Smooth muscle cell (in vitro differentiated cells): ENCODE measurements around the gene DCXR. TPM values are rescaled to one million over a fixed set of nuclear protein-coding genes. Genes with fewer than 3 reads are reported as not detected.

ENCODE experiments used
- DNase-seq: peaks from one replicate; lab custom pipeline; 2025; ENCODE audit not compliant: unreplicated experiment; lab: John Stamatoyannopoulos, UW
- H2AFZ ChIP-seq: fragments of 200-600 bp; sonication (generic); 2 replicates; pipeline ENCODE4 v1.6.0; 2016; ENCODE audit warnings: antibody characterized with exemption, low read depth, mild to moderate bottlenecking
- H3F3A ChIP-seq: fragments of 200-600 bp; sonication (generic); 2 replicates; pipeline ENCODE4 v1.6.0; 2017; ENCODE audit warnings: antibody characterized with exemption, low read depth
- H3K27ac ChIP-seq: fragments of 200-600 bp; sonication (generic); 2 replicates; pipeline ENCODE4 v1.5.1; 2016; ENCODE audit warnings: low read depth, mild to moderate bottlenecking
- H3K27me3 ChIP-seq: fragments of 200-600 bp; sonication (generic); 2 replicates; pipeline ENCODE4 v1.6.1; 2016; ENCODE audit warnings: low read depth, mild to moderate bottlenecking
- H3K36me3 ChIP-seq: fragments of 200-600 bp; sonication (generic); 2 replicates; pipeline ENCODE4 v1.5.1; 2016; ENCODE audit warnings: low read depth
- H3K4me1 ChIP-seq: fragments of 200-600 bp; sonication (generic); 2 replicates; pipeline ENCODE4 v1.5.1; 2016; ENCODE audit warnings: low read depth
- H3K4me2 ChIP-seq: fragments of 200-600 bp; sonication (generic); 2 replicates; pipeline ENCODE4 v1.6.0; 2016; ENCODE audit warnings: mild to moderate bottlenecking
- H3K4me3 ChIP-seq: fragments of 200-600 bp; sonication (generic); 2 replicates; pipeline ENCODE4 v1.5.1; 2016; ENCODE audit warnings: mild to moderate bottlenecking
- H3K79me2 ChIP-seq: fragments of 200-600 bp; sonication (generic); 2 replicates; pipeline ENCODE4 v1.6.0; 2016; ENCODE audit warnings: low read depth, mild to moderate bottlenecking
- H3K9ac ChIP-seq: fragments of 200-600 bp; sonication (generic); 2 replicates; pipeline ENCODE4 v1.6.0; 2016; ENCODE audit warnings: low read depth
- H3K9me3 ChIP-seq: fragments of 200-600 bp; sonication (generic); replicated peaks from 2 replicates; pipeline ENCODE4 v1.5.1; 2016; ENCODE audit warnings: low read depth
- H4K20me1 ChIP-seq: fragments of 200-600 bp; sonication (generic); 2 replicates; pipeline ENCODE4 v1.6.0; 2016; ENCODE audit warnings: low read depth
- CTCF ChIP-seq: fragments of 200-600 bp; sonication (generic); IDR thresholded peaks from 2 replicates; pipeline ENCODE4 v1.5.1; 2017; ENCODE audit warnings: borderline replicate concordance, mild to moderate bottlenecking, antibody characterized with exemption; ENCODE audit not compliant: insufficient read depth, poor library complexity, severe bottlenecking
- WGBS: methylation state at CpG from one replicate; pipeline ENCODE4 v1.1.7; 2016; ENCODE audit warnings: low lambda C conversion rate; 5-methylcytosine and 5-hydroxymethylcytosine counted together
- polyA plus RNA-seq: library from polyadenylated mRNA; unstranded; fragments of >200 nt; fragmentation: Nextera tagmentation; extraction: Ambion mirVana; gene quantifications from 2 replicates; pipeline ENCODE4 v1.2.1, GENCODE V29; 2016
- total RNA-seq: library from RNA; depleted of rRNA; stranded (reverse); fragments of >200 nt; gene quantifications from 2 replicates; pipeline ENCODE4 v1.2.3, GENCODE V29; 2014

The DCXR gene
- total and polyA plus RNA-seq, 2 experiments from 2014 or later: 34.9 to 89.4 TPM

- H2AFZ ChIP-seq: no peak overlapping the region
- H3K27ac ChIP-seq: peak overlapping the region; percentile 39
- no peaks in the 10 kb centered on the region for H3K4me1 ChIP-seq
- H3K36me3 ChIP-seq: no peaks in the 10 kb centered on the region
- peak overlapping the region; percentile 4 for H3K4me2 ChIP-seq
- no peaks in the 10 kb centered on the region for H3K9me3 ChIP-seq
- DNase-seq: no peak
- no peaks in the 10 kb centered on the region for H4K20me1 ChIP-seq
- no peak overlapping the region for H3K9ac ChIP-seq
- H3K27me3 ChIP-seq: no peaks in the 10 kb centered on the region
- no peaks in the 10 kb centered on the region for H3K79me2 ChIP-seq
- 79% methylated on average over 20 of the region's 20 CpGs for WGBS
- H3F3A ChIP-seq: no peaks in the 10 kb centered on the region
- H3K4me3 ChIP-seq: no peak overlapping the region
- TF ChIP-seq CTCF: no peak
Observed at GRCh38 chr17:82012261-82012639, 25.2 kb downstream of the DCXR start.

- H3K9me3 ChIP-seq: no peaks in the 10 kb centered on the region
- WGBS: 96% methylated on average over 18 of the region's 19 CpGs
Observed at GRCh38 chr17:82011617-82012187, 25.8 kb downstream of the DCXR start.

GRCh38 chr17:82010575-82011525 is 26.6 kb downstream of the DCXR start:
- H3K27ac ChIP-seq: no peak overlapping the region
- no peaks in the 10 kb centered on the region for H3K79me2 ChIP-seq
- DNase-seq: no peak
- WGBS: 95% methylated on average over 28 of the region's 39 CpGs
- no peaks in the 10 kb centered on the region for H3K9me3 ChIP-seq
- H3K9ac ChIP-seq: no peak overlapping the region
- no peaks in the 10 kb centered on the region for H3K36me3 ChIP-seq
- no peaks in the 10 kb centered on the region for H3F3A ChIP-seq
- no peak overlapping the region for H3K4me2 ChIP-seq
- no peak overlapping the region for H3K4me3 ChIP-seq
- no peaks in the 10 kb centered on the region for H4K20me1 ChIP-seq
- no peak for TF ChIP-seq CTCF
- H3K4me1 ChIP-seq: no peaks in the 10 kb centered on the region
- no peaks in the 10 kb centered on the region for H3K27me3 ChIP-seq
- no peak overlapping the region for H2AFZ ChIP-seq

More at GRCh38 chr17:82011617-82012187, 25.8 kb downstream of the DCXR start:
- H3K36me3 ChIP-seq: no peaks in the 10 kb centered on the region
- DNase-seq: no peak
- no peak for TF ChIP-seq CTCF
- H3K9ac ChIP-seq: no peak overlapping the region
- H3K4me1 ChIP-seq: no peaks in the 10 kb centered on the region
- no peaks in the 10 kb centered on the region for H3F3A ChIP-seq
- H3K27ac ChIP-seq: no peak overlapping the region
- H4K20me1 ChIP-seq: no peaks in the 10 kb centered on the region
- H2AFZ ChIP-seq: no peak overlapping the region
- no peaks in the 10 kb centered on the region for H3K27me3 ChIP-seq
- peak overlapping the region; percentile 4 for H3K4me2 ChIP-seq
- no peaks in the 10 kb centered on the region for H3K79me2 ChIP-seq
- H3K4me3 ChIP-seq: no peak overlapping the region
